ENCODE data around the gene ANKRD30A.
"Not testable (repeated sequence)": the region's sequence is repeated elsewhere in the genome, so short reads cannot be mapped to it uniquely, and the experiment has no call there.

ANKRD30A gene

DNA sequence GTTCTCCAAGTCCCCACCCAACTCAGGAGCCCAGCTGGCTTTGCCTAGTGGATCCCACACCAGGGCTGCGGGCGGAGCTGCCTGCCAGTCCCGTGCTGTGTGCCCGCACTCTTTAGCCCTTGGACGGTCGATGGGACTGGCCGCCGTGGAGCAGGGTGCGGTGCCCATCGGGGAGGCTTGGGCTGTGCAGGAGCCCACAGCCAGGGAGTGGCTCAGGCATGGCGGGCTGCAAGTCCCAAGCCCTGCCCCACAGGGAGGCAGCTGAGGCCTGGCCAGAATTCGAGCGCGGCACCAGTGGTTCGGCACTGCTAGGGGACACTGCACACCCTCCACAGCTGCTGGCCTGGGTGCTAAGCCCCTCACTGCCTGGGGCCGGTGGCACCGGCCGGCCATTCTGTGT is 159.7 kb downstream of the ANKRD30A start:
- no peaks in the 10 kb centered on the region for H3K4me1 Mint-ChIP-seq

GRCh38 chr10:37289833-37290464 is 164.6 kb downstream of the ANKRD30A start:
- ATAC-seq (replicated peaks; ENCODE audit: extremely low read depth, poor library complexity, severe bottlenecking) (no peak), DNase-seq (ENCODE audit: low spot score in 2 of 2) (no peak)
- no peaks in the 10 kb centered on the region for H3K4me1 Mint-ChIP-seq
- no peaks in the 10 kb centered on the region for H3K36me3 Mint-ChIP-seq (ENCODE audit: insufficient read depth)
- H3K27ac Mint-ChIP-seq (ENCODE audit: low read depth) = no peak overlapping the region
- no peak overlapping the region for H3K4me3 Mint-ChIP-seq
- peaks cover 26% of the 10 kb centered on the region for H3K9me3 Mint-ChIP-seq
- H3K27me3 Mint-ChIP-seq = no peaks in the 10 kb centered on the region

More for the DNA sequence above, 159.7 kb downstream of the ANKRD30A start:
- H3K9me3 Mint-ChIP-seq = peaks cover 31% of the 10 kb centered on the region
- no peak overlapping the region for H3K4me3 Mint-ChIP-seq
- H3K27me3 Mint-ChIP-seq = no peaks in the 10 kb centered on the region
- no peak for ATAC-seq (replicated peaks; ENCODE audit: extremely low read depth, poor library complexity, severe bottlenecking)
- DNase-seq (ENCODE audit: low spot score in 2 of 2) = no peak
- no peak overlapping the region for H3K27ac Mint-ChIP-seq (ENCODE audit: low read depth)
- no peaks in the 10 kb centered on the region for H3K36me3 Mint-ChIP-seq (ENCODE audit: insufficient read depth)

DNA sequence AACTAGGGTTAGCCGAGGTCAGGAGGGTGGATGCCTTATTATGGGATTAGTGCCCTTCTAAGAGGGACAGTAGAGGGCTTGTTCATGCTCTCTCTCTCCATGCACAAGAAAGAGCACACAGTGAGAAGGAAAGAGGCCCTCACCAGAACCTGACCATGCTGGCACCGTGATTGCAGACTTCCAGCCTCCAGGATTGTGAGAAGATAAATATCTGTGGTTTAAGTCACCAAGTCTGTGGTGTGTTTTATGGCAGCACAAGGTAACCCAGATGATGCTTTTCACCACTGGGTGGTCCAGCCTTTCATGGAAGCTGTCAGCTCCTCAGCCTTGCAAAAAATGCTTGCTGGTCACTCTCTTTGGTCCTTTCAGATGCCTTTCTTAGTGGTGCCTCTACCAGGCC is 175.9 kb downstream of the ANKRD30A start:
- Mint-ChIP-seq H3K36me3 (ENCODE audit: insufficient read depth) (no peaks in the 10 kb centered on the region), H3K4me1 (no peaks in the 10 kb centered on the region), H3K9me3 (peaks cover 25% of the 10 kb centered on the region), H3K27ac (ENCODE audit: low read depth) (no peak overlapping the region), H3K4me3 (no peak overlapping the region), H3K27me3 (no peaks in the 10 kb centered on the region)
- ATAC-seq (replicated peaks; ENCODE audit: extremely low read depth, poor library complexity, severe bottlenecking) (no peak), DNase-seq (ENCODE audit: low spot score in 2 of 2) (no peak)

GRCh38 chr10:37304036-37304435 is 178.6 kb downstream of the ANKRD30A start:
- no peaks in the 10 kb centered on the region for H3K27me3 Mint-ChIP-seq
- no peak for ATAC-seq (replicated peaks; ENCODE audit: extremely low read depth, poor library complexity, severe bottlenecking)
- H3K9me3 Mint-ChIP-seq = peaks cover 23% of the 10 kb centered on the region
- H3K4me3 Mint-ChIP-seq = no peak overlapping the region
- H3K27ac Mint-ChIP-seq (ENCODE audit: low read depth) = no peak overlapping the region
- H3K4me1 Mint-ChIP-seq = no peaks in the 10 kb centered on the region
- H3K36me3 Mint-ChIP-seq (ENCODE audit: insufficient read depth) = no peaks in the 10 kb centered on the region
- DNase-seq (ENCODE audit: low spot score in 2 of 2) = no peak

DNA sequence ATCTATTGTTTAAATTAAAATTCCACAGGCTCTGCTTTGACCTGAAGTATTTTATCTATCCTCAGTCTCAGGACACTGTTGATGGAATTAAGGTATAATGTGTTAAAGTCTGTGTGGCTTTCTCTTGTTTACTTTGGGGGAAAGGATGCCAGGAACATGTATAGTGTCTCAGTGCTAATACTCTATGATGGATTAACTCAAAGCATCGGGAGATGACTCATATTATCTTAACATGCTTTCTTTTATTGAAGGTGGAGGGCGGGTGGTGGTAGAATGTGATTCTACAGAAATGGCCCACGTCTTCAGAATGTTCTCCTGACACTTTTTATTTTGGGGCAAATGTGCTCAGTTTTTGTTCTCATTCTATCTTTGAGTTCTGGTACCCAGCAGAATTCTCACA is 189.0 kb downstream of the ANKRD30A start:
- no peak overlapping the region for H3K27ac Mint-ChIP-seq (ENCODE audit: low read depth)
- no peak overlapping the region for H3K4me3 Mint-ChIP-seq
- H3K9me3 Mint-ChIP-seq = no peaks in the 10 kb centered on the region
- no peaks in the 10 kb centered on the region for H3K27me3 Mint-ChIP-seq
- H3K4me1 Mint-ChIP-seq = no peaks in the 10 kb centered on the region
- DNase-seq (ENCODE audit: low spot score in 2 of 2) (no peak), ATAC-seq (replicated peaks; ENCODE audit: extremely low read depth, poor library complexity, severe bottlenecking) (no peak)
- H3K36me3 Mint-ChIP-seq (ENCODE audit: insufficient read depth) = no peaks in the 10 kb centered on the region

DNA sequence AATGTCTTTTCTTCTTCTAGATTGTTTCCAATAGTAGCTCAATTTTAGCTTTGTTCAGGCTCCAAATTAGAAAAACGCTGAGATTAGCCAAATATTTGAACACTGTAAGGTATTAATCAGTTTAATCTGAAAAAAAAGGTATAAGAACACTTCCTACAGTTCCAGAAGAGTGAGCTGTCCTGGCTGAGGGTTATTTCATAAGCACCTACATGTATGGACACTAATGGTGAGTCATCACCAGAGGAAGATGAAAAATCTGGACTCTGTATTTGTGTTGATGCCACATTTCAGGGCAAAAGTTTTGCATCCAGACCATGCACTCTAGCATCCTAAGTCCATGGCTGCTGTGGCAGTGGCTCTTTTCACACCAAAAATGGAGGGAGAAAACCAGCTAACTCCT is 189.5 kb downstream of the ANKRD30A start:
- Mint-ChIP-seq H3K9me3 (no peaks in the 10 kb centered on the region), H3K4me1 (no peaks in the 10 kb centered on the region), H3K27ac (ENCODE audit: low read depth) (no peak overlapping the region), H3K27me3 (no peaks in the 10 kb centered on the region), H3K4me3 (no peak overlapping the region), H3K36me3 (ENCODE audit: insufficient read depth) (no peaks in the 10 kb centered on the region)
- DNase-seq (ENCODE audit: low spot score in 2 of 2) = no peak
- ATAC-seq (replicated peaks; ENCODE audit: extremely low read depth, poor library complexity, severe bottlenecking) = no peak

- no peak overlapping the region for H3K27ac Mint-ChIP-seq (ENCODE audit: low read depth)
- no peak for ATAC-seq (replicated peaks; ENCODE audit: extremely low read depth, poor library complexity, severe bottlenecking)
- no peak overlapping the region for H3K4me3 Mint-ChIP-seq
- H3K9me3 Mint-ChIP-seq = peaks cover 11% of the 10 kb centered on the region
- peaks cover 2% of the 10 kb centered on the region for H3K36me3 Mint-ChIP-seq (ENCODE audit: insufficient read depth)
- H3K4me1 Mint-ChIP-seq = no peaks in the 10 kb centered on the region
- no peaks in the 10 kb centered on the region for H3K27me3 Mint-ChIP-seq
- DNase-seq (ENCODE audit: low spot score in 2 of 2) = no peak
Measured at GRCh38 chr10:37344413-37344812, 219.0 kb downstream of the ANKRD30A start.

DNA sequence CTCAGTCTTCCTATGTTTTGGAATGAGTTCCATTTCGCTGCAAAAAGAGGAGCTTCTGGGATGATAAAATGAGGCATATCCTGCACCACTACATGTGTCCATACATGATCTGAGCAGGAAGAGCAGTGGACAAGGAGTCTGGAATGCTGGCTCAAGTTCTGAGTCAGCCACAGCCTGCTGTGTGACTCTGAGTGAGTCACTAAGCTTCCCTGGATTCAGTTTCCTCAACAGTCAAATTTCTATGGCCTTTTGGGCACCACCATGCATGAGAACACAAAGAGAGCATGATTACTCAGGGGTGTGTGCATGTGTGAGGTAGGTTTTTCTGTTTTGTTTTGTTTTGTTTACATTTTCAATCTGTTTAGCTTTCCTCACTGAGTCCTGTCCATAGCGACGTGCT is 254.6 kb downstream of the ANKRD30A start:
- no peaks in the 10 kb centered on the region for H3K4me1 Mint-ChIP-seq
- no peak overlapping the region for H3K27ac Mint-ChIP-seq (ENCODE audit: low read depth)
- no peaks in the 10 kb centered on the region for H3K36me3 Mint-ChIP-seq (ENCODE audit: insufficient read depth)
- H3K9me3 Mint-ChIP-seq = peaks cover 21% of the 10 kb centered on the region
- ATAC-seq (replicated peaks; ENCODE audit: extremely low read depth, poor library complexity, severe bottlenecking) = no peak
- no peaks in the 10 kb centered on the region for H3K27me3 Mint-ChIP-seq
- no peak overlapping the region for H3K4me3 Mint-ChIP-seq
- no peak for DNase-seq (ENCODE audit: low spot score in 2 of 2)

GRCh38 chr10:37381271-37381670 is 255.9 kb downstream of the ANKRD30A start:
- no peaks in the 10 kb centered on the region for H3K4me1 Mint-ChIP-seq
- H3K27ac Mint-ChIP-seq (ENCODE audit: low read depth) = no peak overlapping the region
- H3K9me3 Mint-ChIP-seq = peaks cover 19% of the 10 kb centered on the region
- DNase-seq (ENCODE audit: low spot score in 2 of 2) (no peak), ATAC-seq (replicated peaks; ENCODE audit: extremely low read depth, poor library complexity, severe bottlenecking) (no peak)
- no peaks in the 10 kb centered on the region for H3K27me3 Mint-ChIP-seq
- no peak overlapping the region for H3K4me3 Mint-ChIP-seq
- H3K36me3 Mint-ChIP-seq (ENCODE audit: insufficient read depth) = no peaks in the 10 kb centered on the region

GRCh38 chr10:37384923-37385322 is 259.5 kb downstream of the ANKRD30A start:
- Mint-ChIP-seq H3K9me3 (peaks cover 12% of the 10 kb centered on the region), H3K27ac (ENCODE audit: low read depth) (no peak overlapping the region), H3K36me3 (ENCODE audit: insufficient read depth) (no peaks in the 10 kb centered on the region), H3K4me1 (no peaks in the 10 kb centered on the region), H3K4me3 (no peak overlapping the region), H3K27me3 (no peaks in the 10 kb centered on the region)
- ATAC-seq (replicated peaks; ENCODE audit: extremely low read depth, poor library complexity, severe bottlenecking) (no peak), DNase-seq (ENCODE audit: low spot score in 2 of 2) (no peak)

DNA sequence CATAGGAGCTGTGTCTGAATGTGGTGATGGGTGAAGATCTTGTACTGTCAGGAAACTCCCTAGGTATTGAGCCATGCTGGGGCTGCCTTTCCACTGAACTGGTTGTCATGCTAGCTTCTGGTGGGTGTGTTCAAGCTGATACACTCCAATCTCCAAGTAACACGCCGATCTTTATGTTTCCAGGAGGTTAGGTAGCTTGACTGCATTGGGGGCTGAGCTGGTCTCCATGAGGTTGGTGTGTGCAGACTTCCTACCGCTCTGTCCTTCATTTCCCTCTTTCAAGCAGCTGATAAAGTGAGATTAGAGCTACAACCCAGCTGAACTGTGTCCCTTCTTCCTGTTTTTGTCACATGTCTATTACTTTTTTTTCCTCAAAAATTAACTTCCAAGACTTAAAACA is 265.5 kb downstream of the ANKRD30A start:
- no peaks in the 10 kb centered on the region for H3K36me3 Mint-ChIP-seq (ENCODE audit: insufficient read depth)
- no peak overlapping the region for H3K4me3 Mint-ChIP-seq
- no peak for DNase-seq (ENCODE audit: low spot score in 2 of 2)
- no peaks in the 10 kb centered on the region for H3K27me3 Mint-ChIP-seq
- no peak overlapping the region for H3K27ac Mint-ChIP-seq (ENCODE audit: low read depth)
- ATAC-seq (replicated peaks; ENCODE audit: extremely low read depth, poor library complexity, severe bottlenecking) = no peak
- no peaks in the 10 kb centered on the region for H3K4me1 Mint-ChIP-seq
- peaks cover 28% of the 10 kb centered on the region for H3K9me3 Mint-ChIP-seq

DNA sequence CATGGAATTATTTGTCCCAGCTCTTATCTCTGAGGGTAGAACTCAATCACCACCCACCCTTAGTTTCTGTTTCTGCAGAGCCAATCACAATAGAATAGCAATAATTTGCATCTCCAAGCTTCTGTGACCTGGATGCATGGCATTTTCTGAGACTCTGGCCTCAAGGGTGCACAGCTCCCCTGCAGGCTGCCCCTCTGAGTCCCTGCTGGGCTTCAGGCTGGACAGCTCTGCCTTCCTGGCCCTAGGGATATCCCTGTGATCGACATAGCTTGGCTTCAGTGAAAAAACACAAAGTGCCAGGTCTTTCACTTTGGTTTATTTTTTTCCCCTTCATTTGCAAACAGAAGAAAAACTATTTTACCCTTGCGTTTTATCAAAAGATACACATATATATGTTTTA is 275.4 kb downstream of the ANKRD30A start:
- H3K27ac Mint-ChIP-seq (ENCODE audit: low read depth); ATAC-seq (replicated peaks; ENCODE audit: extremely low read depth, poor library complexity, severe bottlenecking); H3K4me1 Mint-ChIP-seq; H3K27me3 Mint-ChIP-seq; H3K36me3 Mint-ChIP-seq (ENCODE audit: insufficient read depth); DNase-seq (ENCODE audit: low spot score in 2 of 2); H3K4me3 Mint-ChIP-seq: not testable (repeated sequence)
- peaks cover 16% of the 10 kb centered on the region for H3K9me3 Mint-ChIP-seq

DNA sequence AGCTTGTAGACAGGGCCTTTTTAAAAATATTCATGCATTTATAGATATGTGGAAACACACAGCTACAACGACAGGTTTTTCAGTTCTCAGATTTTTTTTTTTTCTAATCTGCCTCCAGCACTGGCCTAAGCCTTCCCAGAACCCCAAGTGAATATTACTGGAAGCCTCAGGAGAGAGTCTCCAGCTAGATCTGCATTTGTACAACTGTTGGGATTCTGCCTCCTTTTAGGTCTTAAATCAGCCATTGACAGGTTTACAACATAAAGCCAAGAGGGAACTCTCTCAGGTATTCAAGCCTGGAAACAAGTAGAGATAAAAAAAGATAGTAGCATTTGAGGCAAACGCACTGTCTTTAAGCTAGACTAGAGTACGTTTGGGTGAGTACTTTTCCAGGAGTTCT is 275.8 kb downstream of the ANKRD30A start:
- H3K4me3 Mint-ChIP-seq = no peak overlapping the region
- no peak for ATAC-seq (replicated peaks; ENCODE audit: extremely low read depth, poor library complexity, severe bottlenecking)
- no peaks in the 10 kb centered on the region for H3K4me1 Mint-ChIP-seq
- no peaks in the 10 kb centered on the region for H3K36me3 Mint-ChIP-seq (ENCODE audit: insufficient read depth)
- H3K27me3 Mint-ChIP-seq = no peaks in the 10 kb centered on the region
- H3K27ac Mint-ChIP-seq (ENCODE audit: low read depth) = no peak overlapping the region
- DNase-seq (ENCODE audit: low spot score in 2 of 2) = no peak
- H3K9me3 Mint-ChIP-seq = peaks cover 16% of the 10 kb centered on the region

DNA sequence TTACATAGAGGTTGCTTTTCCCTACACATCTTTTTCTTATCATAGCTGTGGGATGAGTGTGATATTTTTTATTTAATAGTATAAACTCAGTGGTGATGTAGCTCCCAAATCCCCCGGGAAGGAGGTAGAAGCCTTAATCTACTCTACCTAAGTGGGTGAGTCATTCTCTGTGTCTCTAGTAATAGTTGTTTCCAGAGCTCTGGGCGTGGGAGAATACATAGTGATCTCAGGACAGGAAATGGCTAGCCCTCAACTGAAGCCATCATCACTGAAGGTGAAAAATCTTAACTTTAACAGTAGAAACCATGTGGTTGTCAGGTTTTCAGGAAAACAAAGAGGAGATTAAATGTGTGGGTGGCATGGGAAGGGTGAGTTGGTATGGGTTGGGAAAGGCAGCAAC is 278.4 kb downstream of the ANKRD30A start:
- Mint-ChIP-seq H3K27ac (ENCODE audit: low read depth) (no peak overlapping the region), H3K36me3 (ENCODE audit: insufficient read depth) (no peaks in the 10 kb centered on the region), H3K27me3 (no peaks in the 10 kb centered on the region), H3K4me3 (no peak overlapping the region), H3K9me3 (peaks cover 16% of the 10 kb centered on the region), H3K4me1 (no peaks in the 10 kb centered on the region)
- ATAC-seq (replicated peaks; ENCODE audit: extremely low read depth, poor library complexity, severe bottlenecking) (no peak), DNase-seq (ENCODE audit: low spot score in 2 of 2) (no peak)

All from central memory CD8-positive, alpha-beta T cell (primary cell).